HS-5 (cell line): ENCODE data around the gene PEF1.

Experiments
- DNase-seq: peaks from one replicate; pipeline ENCODE4 v3.0.0-alpha.2; 2012; ENCODE audit warnings: low read depth

Gene PEF1

DNA sequence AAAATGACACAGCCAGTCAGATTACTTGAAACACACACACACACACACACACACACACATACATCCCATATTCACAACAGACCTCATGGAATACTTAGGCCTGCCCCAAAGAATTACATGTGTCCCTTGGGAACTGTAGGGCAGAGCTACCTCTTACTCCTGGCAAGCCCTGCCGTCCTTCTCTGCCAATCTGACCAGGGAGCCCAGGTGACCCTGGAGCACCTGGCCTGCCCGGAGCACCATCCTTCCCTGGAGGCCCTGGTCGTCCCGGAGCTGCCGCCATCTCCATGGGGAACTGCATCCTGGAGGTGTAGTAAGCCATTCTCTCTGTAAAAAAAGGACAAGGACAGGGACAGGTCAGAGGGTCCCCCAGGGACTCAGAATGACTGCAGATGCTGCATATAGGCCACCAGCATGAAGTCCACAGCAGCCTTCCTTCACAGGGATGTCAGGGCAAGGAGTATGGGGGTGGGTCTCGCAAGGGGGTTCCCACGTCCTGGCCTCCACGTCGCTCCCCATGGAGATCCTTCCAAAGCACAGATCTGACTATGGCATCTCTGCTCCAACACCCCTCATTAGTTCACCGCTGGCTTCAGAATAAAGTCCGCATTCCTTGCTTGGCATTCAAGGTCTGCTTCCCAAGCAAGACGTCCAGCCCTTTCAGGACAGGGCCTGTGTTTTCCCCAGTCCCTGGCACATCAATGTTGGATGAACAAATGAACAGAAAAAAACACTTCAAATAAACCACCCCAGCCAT is 9.2 kb upstream of the PEF1 start:
- DNase-seq, result no peak

DNA sequence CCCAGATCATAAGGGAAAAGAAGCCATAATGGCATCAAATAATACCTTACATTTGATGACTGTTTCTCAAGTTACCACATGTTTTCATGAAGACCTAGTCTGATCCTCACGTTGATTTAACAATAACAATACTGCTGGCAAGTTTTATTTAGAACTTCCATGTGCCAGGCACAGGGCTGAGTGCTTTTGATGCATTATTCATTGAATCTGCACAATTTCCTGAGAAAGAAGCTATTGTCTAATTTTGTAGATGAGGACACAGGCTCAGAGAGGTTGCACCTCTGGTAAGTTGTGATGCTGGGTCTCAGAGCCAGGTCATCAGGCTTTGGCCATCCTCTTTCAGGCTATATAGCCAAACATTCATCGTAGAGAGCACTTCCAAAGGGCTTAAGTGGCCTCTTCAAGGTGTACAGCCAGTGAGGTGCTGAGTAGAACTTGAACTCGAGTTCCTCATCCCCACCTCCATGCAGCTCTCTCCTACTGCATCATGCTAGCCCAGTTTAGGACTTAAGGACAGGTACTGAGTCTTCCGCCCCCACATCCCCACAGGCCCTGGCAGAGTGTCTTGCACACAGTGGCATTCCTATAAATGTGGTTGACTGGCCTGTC is 8.3 kb upstream of the PEF1 start:
- no peak for DNase-seq

DNA sequence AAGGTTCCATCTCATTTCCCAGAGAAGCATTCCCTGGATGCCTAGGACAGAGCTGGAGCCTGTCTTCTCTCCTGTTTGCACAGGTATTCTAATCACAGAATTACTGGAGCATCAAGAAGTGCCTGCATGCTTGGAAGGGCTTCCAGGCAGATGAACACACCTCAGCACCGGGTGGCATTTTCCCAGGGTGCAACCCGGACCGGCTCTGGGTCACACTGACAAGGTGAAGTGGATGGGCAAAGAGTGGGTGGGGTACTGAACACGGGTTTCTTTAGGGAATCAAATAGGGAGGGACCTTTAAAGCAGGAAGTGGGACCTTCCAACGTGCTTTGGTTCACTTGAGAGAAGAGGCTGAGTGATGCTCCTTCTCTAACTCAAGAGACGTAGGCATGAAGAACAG is 7.1 kb upstream of the PEF1 start:
- no peak for DNase-seq

DNA sequence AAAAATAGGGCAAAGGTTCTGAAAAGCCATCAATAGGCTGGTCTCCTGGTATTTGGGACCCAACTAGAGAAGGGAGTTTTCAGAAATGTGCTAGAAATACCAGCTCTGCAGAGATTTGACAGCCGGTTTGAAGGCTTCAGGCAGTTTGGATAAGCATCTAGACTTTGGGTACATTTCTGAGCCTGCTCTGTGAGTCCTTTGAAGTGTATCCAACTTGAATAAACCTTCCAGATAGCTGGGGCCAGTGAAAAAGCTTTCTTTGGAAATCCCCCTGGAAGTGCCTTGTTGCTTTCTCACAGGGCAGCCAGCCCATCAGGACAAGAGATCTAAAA is 6.4 kb upstream of the PEF1 start:
- no peak for DNase-seq

DNA sequence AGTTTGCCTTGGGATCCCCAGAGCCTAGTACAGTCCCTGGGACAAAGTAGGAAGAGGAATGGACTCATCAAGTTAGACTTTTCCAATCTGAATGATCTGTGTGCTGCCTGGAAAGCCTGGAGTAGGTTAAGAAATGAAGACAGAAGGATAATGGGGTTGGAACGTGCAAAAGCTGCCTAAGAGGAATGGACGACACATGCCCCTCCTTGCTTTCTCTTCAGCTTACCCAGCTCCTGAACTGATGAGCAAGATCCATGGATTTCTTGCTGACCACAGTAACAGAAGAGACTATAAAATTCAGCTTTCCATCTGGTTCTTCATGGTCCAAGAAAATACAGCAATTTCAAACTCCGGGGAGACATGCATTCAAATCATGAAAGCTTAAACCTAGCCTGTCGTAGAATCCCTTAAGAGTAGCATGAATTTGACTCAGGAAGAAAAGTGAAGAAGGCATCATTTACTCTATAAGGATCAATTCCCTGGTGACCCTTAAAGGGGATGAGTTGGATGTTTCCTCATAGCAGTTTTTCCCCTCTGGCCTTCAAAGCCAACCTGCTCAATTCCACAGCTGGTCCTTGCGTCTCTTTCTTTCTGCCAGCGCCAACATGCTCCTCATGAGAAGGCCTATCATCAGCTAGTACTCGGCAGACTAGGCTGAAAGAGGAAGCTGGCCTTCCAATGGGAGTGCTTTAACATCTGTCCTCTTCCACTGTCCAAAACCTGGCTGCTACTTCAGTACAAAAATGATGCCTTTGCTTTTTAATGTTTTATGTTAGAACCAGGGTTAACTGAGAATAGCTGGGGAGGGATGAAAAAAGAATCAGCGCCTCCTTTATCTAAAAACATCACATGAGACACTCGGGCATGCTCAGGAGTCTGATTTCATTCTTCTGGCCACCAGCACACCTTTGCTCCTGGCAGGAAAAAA is 5.7 kb upstream of the PEF1 start:
- no peak for DNase-seq

DNA sequence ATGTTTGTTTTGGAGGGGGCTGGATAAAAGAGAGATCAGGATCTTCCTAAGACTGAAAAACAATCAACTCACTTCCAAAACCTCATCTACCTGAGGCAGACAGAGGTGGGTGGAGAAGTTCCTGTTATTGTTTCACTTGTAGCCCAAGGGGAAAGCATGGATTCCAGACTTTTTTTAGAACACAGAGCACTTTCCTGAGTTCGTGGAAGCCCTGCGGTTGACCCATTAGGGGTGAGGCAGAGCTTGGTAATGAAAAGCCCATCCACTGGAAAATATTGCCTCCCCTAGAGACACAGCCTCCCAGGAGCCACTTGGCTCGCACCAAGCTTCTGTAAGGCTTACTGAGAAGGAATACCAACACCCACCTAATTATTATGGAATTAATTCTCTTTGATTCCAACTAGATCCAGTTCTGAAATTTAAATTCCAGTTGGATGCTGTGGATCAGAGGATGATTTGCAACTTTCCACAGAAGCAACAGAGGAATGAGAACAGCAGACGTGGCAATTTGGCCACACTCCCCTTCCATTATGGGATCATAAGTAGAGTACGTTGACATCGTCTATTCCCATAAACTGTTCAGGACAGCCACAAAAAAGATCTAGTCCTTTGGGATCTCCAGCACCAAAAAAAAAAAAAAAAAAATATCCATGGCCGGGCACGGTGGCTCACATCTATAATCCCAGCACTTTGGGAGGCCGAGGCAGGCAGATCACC is 4.1 kb upstream of the PEF1 start:
- no peak for DNase-seq

DNA sequence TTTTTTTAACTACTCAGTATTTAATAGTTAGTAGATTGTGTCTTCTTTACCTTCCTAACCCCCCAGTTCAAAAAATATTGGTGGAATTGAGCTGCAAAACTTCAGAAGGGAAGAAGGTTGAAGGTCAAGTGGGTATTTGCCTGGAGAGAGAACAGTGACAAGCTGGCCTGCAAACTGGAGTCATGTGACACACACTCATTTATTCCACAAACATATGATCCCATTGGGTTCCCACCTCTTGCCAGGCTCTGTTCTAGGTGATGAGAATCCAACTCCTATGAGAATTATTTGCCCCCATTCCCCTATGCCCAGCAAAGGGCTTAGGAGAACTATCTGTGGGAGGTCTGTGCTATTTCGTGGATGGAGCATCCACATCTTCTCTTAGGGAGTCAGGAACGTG is 3.5 kb upstream of the PEF1 start:
- no peak for DNase-seq

DNA sequence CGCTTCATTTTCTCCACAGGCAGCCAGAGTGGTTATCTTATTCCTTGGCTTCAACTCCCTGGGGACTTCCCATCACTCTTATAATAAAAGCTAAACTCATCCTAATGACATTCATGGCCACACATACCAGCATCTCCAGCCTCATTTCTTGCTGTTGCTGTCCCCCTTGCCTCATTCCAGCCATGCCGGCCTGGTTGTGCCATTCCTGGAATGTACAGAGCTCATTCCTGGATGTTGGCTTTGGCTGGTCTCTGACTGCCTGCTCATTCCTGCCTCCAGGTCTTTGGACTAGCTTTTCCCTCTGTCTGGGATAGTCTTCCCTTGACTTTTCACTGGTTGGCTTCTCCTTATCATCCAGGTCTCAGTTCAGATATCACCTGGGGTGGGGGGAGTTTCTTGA is 2.4 kb upstream of the PEF1 start:
- DNase-seq, result no peak

DNA sequence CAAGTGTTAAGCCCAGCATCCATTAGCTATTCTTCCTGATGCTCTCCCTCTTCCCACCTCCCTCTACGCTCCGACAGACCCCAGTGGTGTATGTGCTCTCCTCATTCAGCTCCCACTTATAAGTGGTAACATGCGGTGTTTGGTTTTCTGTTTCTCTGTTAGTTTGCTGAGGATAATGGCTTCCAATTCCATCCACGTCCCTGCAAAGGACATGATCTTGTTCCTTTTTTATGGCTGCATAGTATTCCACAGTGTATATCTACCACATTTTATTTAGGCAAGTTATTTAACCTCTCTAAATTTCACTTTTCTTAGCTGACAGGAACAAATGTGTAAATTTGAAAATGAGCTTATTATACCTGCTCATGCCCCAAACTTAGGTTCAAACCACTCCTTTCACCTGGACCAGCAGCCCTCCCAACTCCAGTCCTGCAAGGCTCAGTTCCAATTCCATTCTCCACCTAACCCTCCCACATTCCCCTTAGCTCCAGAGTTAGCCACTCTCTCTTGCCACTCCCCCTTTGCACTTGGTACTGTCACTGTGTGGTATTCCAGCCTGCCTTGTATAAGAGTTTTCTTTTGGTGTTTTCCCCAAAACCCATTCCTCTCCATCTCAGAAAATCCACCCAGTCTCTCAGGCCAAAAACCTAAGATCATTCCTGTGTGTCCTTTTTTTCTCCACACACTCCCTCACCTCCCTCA is 1.7 kb upstream of the PEF1 start:
- no peak for DNase-seq

DNA sequence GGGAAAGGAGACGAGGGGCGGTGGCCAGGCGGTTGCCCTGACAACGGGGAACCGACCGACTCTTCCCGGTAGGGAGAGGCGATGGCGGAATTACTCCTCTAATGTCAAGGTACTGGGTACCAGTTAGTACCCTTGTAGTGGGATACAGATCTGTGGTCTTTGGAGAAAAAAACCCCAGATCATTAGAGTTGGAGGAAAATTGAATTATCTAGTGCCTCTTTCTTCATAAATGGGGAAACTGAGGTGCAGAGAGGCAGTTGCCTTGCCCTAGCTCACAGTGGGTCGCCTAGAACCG is 545 bp upstream of the PEF1 start:
- DNase-seq, result no peak

DNA sequence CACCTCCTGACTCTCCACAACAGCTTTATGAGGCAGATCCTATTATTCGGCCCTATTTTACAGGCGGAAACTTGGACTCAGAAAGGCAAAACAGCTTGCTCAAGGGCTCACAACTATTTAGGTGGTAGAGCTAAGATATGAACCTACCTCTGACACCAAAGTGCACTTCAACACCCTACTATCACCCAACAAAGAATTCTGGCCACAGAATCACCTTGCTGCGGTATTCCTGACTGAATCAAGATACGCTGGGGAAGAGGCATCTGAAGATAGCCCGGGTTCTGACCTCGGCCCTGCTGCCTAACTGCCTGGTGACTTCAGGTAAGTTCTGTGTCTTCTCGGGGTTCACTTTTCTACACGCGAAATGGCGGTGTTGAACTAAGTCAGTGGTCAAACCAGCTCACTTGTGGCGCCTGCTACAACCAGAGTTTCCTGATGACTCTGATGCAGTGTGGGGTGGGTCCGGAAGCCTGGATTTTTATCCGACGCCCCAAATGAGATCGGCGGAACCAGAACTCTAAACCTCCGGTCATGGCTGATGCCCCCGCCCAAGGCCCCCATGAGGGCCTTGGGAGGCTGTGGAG is 608 bp downstream of the PEF1 start:
- no peak for DNase-seq

DNA sequence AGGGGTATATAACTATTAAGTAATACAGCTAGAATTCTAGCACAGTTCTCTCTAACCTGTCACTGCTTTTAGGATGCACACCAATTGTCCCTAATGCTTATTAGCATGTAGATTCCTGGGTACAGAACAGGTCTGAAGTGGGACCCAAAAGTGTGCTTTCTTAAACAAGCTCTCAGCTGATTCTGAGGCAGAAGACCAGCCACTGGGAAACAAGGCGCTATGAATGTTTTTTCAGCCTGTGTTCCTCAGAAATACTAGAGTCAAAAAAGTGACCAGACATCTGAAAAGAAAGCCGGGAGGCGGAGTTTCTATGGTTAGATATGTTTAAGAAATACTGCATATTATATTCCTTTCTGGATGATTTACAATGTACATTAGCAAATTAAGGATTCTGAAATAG is 1.8 kb downstream of the PEF1 start:
- no peak for DNase-seq

DNA sequence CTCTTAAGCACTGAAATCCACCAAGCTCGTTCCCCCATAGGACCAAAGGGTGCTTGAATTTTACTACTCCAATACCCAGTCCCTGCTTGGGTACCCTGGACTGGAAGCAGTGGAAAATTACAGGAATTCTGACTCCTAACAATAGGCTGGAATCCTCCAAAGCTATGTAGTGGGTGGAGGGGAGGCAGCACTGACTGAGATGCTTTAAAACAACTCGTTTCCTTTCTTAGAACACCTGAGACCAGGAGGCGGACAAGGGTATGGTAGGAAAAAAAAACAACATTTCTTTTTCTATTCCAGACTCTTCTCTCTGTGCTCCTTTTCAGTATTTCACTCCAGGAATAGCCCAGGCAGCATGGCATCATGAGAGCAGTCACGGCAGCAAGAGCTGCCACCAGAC is 2.3 kb downstream of the PEF1 start:
- no peak for DNase-seq

DNA sequence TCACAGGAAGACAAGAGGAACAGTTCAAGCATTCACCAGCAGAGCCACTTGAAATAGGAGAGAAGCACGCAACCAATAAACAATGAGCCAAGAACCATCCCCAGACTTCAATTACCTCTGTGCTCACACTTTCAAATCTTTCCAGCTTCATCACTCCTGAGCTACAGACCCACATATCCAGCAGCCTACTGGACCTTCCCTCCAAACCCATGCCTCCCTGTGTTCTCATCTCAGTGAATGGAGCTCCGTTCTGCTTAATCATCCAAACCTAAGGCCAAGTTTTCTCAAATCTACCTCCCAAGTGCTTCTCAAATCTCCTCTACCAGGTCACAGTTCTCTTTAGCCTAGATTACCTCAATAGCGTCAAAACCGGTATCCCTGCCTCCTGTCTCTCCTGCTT is 3.7 kb downstream of the PEF1 start:
- DNase-seq, result no peak

DNA sequence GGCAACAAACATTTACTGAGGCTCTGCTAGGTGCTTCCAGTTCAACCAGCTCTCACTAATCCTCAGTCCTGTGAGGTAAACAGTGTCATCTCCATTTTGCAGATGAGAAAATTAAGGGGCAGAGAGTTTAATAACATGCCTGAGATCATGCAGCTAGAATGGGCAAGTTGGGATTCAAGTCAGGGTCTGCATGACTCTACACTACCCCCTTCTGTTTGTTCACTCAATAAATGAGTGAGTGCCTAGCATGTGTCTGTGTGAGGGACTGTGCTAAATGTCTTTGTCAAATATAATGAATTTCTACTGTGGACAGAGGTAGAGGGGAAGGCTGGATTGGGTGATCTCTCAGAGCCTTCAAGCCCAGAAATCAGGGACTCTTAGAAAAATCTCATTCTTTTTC is 4.5 kb downstream of the PEF1 start:
- DNase-seq, result no peak

DNA sequence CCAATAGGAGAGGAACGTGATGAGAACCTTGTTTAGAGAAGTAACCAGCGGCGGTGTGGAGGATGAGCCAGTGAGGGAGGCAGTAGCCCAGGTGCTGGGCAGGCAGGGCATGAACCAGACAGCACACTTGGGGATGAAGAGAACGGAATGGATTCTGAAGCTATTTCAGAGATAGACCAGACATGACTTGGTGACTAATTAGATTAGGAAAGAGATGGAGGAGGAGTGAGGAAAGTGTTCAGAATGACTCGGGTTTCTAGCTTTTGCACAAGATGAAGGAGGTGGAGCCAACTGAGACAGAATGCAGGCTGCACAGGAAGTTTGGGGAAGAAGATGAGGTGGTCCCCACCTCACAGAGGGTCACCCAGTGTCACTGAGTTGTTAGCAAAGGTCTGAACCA is 5.1 kb downstream of the PEF1 start:
- peak; percentile 64 for DNase-seq

DNA sequence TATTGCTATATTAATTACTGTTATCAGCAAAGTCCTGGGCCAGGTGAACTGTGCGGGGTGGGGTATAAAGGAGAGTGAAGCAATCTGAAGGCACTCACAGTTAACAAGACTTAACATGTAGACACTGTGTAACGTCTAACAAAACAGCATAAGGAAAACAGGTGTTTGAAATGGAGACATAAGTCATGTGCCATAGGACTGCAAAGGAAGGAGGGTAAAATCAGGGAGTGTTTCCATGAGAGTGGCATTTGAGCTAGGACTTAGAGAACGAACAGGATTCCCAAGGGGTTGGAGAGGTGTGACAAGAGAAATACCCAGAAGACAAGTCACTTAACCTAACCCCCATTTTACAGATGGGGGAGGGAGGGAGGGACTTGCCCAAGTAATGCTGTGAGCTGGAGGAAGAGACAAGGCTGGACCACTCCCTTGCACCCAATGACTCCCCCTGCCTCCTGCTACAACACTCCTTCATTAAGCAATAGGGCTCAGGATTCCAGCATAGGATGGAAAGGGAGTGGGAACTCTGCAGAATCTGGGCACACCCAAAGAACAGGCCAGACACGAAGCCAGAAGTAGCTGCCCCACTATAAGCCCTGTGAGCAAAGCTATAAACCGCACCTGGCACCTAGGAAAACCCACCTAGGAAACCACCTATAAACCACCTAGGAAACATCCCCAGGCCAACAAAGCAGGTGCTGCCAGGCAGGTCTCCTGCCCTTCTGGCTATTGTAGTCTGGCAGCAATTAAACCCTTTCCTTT is 6.6 kb downstream of the PEF1 start:
- DNase-seq, result no peak

DNA sequence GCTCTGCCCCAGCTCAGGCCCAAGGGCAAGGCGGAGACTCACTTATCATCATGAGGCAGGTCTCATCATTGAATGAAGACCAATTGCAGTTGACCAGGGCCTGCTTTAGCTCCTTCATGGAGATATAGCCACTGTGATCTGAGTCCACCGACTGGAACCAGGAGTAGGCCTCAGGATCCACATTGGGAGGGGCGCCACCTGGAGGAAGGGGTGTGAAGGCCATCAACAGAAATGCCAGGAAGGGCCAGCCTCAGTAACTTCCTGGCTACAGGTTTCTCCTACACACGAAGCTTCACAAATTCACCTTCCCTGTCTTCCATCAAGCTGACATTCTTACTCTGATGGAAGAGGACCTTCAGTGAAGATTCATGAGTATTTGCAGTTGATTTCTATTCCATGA is 11.6 kb downstream of the PEF1 start:
- no peak for DNase-seq

DNA sequence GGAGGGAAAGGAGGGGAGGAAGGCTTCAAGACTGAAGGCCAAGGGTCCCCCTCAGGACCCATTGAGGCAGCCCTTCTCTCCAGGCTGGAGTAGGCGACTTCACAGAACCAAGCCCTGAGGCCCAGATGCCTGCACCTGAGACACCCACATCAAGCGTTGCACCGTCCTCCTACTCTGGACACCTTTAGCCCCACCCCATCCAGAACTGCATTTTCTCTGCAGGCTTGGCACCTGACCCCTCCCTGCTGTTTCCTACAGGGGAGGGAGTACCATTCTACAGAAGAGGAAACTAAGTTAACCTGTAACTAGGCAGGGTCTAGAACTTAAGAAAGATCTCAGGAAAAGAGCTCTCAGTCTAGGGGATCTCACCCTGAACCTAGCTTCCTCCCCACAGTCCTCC is 12.0 kb downstream of the PEF1 start:
- DNase-seq, result no peak

DNA sequence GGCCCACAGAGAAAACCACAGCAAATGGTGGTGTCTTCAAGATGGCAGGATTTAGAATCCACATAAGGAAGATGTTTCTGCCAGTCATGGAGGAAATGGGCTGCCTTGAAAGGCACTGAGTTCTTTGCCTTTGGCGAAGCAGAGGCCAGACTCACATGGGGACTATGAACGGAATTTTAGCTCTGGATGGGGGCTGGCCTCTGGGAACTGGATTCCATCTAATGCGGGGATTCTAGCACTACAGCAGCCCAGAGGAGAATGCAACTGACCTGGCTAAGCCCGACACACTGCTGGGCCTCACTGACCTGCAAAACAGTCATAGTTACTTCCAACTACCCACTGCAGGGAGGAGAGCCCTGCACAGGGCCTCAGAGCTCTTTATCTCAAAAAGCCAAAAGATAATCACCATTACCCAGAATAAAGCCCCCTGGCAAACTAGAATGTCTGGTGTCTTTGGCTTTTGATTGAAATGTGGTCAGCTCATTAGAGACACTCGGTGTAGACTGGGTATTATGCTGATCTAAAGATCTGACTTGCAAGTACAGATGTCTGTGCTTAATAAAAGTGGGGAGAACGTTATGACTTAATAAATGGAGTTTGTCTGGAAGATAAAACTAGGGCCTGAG is 15.6 kb downstream of the PEF1 start:
- DNase-seq, result no peak
